ENCODE results near the gene OR7C2. TPM values are rescaled to one million over a fixed set of nuclear protein-coding genes. Genes with fewer than 3 reads are reported as not detected.

Gene OR7C2
- polyA plus RNA-seq, 1 donor (not counting 4 experiments of a cell fraction or from before 2014, with no cell fraction given), result not detected

GRCh38 chr19:14906711-14907110 is 34.6 kb upstream of the OR7C2 start:
- DNase-seq (ENCODE audit: low read depth, low spot score), result no peak
- Histone ChIP-seq H3K9ac (ENCODE audit: control insufficient read depth, extremely low read depth, insufficient read depth, low read length) (no peak overlapping the region), H3K9me3 (ENCODE audit: control insufficient read depth, low read depth, low read length) (no peaks in the 10 kb centered on the region), H3K27me3 (ENCODE audit: control insufficient read depth, extremely low read depth, insufficient read depth, low read length) (no peaks in the 10 kb centered on the region), H3K4me1 (ENCODE audit: control insufficient read depth, extremely low read depth, insufficient read depth, low read length) (no peaks in the 10 kb centered on the region), H3K9me1 (ENCODE audit: control insufficient read depth, extremely low read depth, insufficient read depth, low read length) (no peaks in the 10 kb centered on the region), H3K36me3 (ENCODE audit: control insufficient read depth in 2 of 2, extremely low read depth in 1 of 2, insufficient read depth in 2 of 2, low read length in 2 of 2) (no peaks in the 10 kb centered on the region), H3K4me2 (ENCODE audit: control insufficient read depth, extremely low read depth, insufficient read depth, low read depth, low read length) (no peak overlapping the region), H3K79me2 (ENCODE audit: control insufficient read depth, insufficient read depth, low read length) (no peaks in the 10 kb centered on the region), H2AFZ (ENCODE audit: control insufficient read depth, low read length) (no peak overlapping the region), H3K4me3 (ENCODE audit: control insufficient read depth in 2 of 3, extremely low read depth in 1 of 3, insufficient read depth in 2 of 3, low read depth in 1 of 3, low read length in 3 of 3) (no peak overlapping the region), H4K20me1 (ENCODE audit: control insufficient read depth, extremely low read depth, insufficient read depth, low read length) (no peaks in the 10 kb centered on the region), H3K27ac (ENCODE audit: control insufficient read depth, insufficient read depth, low read length) (no peak overlapping the region)
- TF ChIP-seq EZH2 (IDR thresholded peaks at IDR 0.05; ENCODE audit: low read length) (no peak), CTCF (optimal IDR thresholded peaks at IDR 0.05 in 1 of 3, IDR thresholded peaks at IDR 0.05 in 1 of 3, conservative IDR thresholded peaks at IDR 0.05 in 1 of 3; ENCODE audit: extremely low read depth in 1 of 3, insufficient read depth in 2 of 3, low read length in 3 of 3) (no peak)
- dilution Hi-C loops (cut with MboI; ENCODE audit: extremely low pct_ligation_motif_present, low sequenced_read_pairs), result no loop called here
- FAIRE-seq, result no peak

DNA sequence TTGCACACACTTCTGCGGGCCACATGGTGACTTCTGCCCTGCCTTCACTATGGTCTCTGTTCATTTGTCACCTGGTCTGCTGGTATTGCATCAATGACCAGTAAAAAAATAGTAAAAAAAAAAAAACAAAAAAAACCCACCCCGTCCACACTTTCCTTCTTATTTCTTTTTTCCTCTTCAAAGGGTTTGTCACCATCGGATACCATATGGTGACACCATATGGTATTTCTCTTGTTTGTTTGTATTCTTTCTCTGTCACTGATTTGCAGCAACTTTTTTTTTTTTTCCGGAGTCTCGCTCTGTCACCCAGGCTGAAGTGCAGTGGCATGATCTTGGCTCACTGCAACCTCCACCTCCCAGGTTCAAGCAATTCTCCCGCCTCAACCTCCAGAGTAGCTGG is 26.2 kb upstream of the OR7C2 start:
- no peak overlapping the region for H2AFZ ChIP-seq (ENCODE audit: control insufficient read depth, low read length)
- TF ChIP-seq EZH2 (IDR thresholded peaks at IDR 0.05; ENCODE audit: low read length) (no peak), CTCF (optimal IDR thresholded peaks at IDR 0.05 in 1 of 3, IDR thresholded peaks at IDR 0.05 in 1 of 3, conservative IDR thresholded peaks at IDR 0.05 in 1 of 3; ENCODE audit: extremely low read depth in 1 of 3, insufficient read depth in 2 of 3, low read length in 3 of 3) (no peak)
- H3K79me2 ChIP-seq (ENCODE audit: control insufficient read depth, insufficient read depth, low read length), result no peaks in the 10 kb centered on the region
- FAIRE-seq, result no peak
- H3K36me3 ChIP-seq (ENCODE audit: control insufficient read depth in 2 of 2, extremely low read depth in 1 of 2, insufficient read depth in 2 of 2, low read length in 2 of 2), result no peaks in the 10 kb centered on the region
- no peaks in the 10 kb centered on the region for H3K4me1 ChIP-seq (ENCODE audit: control insufficient read depth, extremely low read depth, insufficient read depth, low read length)
- dilution Hi-C loops (cut with MboI; ENCODE audit: extremely low pct_ligation_motif_present, low sequenced_read_pairs), result no loop called here
- H3K4me2 ChIP-seq (ENCODE audit: control insufficient read depth, extremely low read depth, insufficient read depth, low read depth, low read length), result no peak overlapping the region
- DNase-seq (ENCODE audit: low read depth, low spot score), result no peak
- H3K9ac ChIP-seq (ENCODE audit: control insufficient read depth, extremely low read depth, insufficient read depth, low read length), result no peak overlapping the region
- no peaks in the 10 kb centered on the region for H4K20me1 ChIP-seq (ENCODE audit: control insufficient read depth, extremely low read depth, insufficient read depth, low read length)
- no peaks in the 10 kb centered on the region for H3K9me1 ChIP-seq (ENCODE audit: control insufficient read depth, extremely low read depth, insufficient read depth, low read length)
- no peaks in the 10 kb centered on the region for H3K27me3 ChIP-seq (ENCODE audit: control insufficient read depth, extremely low read depth, insufficient read depth, low read length)
- H3K9me3 ChIP-seq (ENCODE audit: control insufficient read depth, low read depth, low read length), result no peaks in the 10 kb centered on the region
- H3K27ac ChIP-seq (ENCODE audit: control insufficient read depth, insufficient read depth, low read length), result no peak overlapping the region
- H3K4me3 ChIP-seq (ENCODE audit: control insufficient read depth in 2 of 3, extremely low read depth in 1 of 3, insufficient read depth in 2 of 3, low read depth in 1 of 3, low read length in 3 of 3), result no peak overlapping the region

All from keratinocyte (primary cell).